Measurements from ENCODE around the gene ALKBH7.

ALKBH7 gene

GRCh38 chr19:6424195-6424938 lies 51.8 kb downstream of the ALKBH7 start, which contains the start of gene KHSRP:
TSS of gene KHSRP (minus strand) at chr19:6424811. CDS start at chr19:6424701, 110 bp downstream.
- DNase-seq (ENCODE audit: low read depth in 2 of 2): no peak
